ENCODE data around the gene ZFAND3.
A peak's percentile ranks its signal among the peaks of the same experiment; 100 is the strongest.
"Not testable (repeated sequence)": the region's sequence is repeated elsewhere in the genome, so short reads cannot be mapped to it uniquely, and the experiment has no call there.

The ZFAND3 gene

GRCh38 chr6:38103921-38104320 lies 284.4 kb downstream of the ZFAND3 start:
- DNase-seq: no peak

DNA sequence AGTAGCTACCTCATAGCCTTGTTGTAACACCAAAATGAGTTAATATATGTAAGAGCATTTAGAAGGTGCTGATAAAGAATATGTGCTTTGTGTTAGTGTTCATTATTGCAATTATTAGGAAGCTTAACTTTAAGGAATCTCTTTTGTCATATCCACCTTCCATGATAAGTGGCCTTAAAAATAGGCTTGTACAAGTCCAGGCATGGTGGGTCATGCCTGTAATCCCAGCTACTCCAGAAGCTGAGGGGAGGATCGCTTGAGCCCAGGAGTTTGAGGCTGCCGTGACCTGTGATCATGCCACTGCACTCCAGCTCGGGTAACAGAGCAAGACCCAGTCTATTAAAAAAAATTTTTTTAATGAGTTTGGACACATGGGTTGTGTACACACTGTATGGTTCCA lies 285.5 kb downstream of the ZFAND3 start:
- no peak for DNase-seq

DNA sequence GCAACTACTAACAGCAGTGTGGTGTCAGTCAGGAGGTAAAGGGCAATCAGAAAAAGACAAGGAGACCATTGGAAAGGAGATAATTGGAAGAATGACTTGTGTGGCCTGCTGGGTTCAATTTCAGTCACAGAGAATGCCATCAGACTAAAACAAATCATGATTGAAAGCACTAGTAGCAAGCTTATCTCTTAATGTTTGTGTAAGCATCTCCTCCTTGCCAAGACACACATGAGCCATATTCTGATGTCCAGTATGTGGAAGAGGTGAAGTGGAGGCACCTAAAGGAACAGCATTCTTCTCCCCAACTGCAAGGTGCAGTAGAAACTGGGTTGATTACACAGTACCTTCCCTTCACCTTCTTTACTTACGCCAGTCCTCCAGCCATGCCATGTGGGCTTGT lies 287.5 kb downstream of the ZFAND3 start:
- no peak for DNase-seq

DNA sequence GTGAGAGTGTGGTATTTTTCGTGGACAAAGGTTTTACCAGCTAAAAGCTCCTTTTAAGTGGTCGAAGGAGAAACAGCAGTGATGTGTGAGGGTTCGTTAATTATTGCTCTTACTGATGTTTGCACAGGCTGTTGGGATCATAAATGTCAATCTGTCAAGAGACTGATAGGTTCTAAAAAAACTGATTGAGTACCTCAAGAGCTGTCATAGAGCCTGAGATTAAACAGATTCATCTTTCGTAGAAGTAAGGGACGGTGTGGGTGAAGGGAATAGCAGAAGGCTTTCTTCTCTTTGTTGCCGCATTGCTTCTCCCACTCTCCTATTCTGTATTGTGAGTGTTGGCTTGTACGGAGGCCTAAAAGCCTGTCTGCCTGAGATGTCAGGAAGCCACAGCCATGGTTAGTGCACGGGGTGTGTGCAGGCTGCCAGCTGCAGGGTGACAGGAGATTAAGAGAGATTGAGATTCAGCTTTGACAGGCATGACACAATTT lies 291.0 kb downstream of the ZFAND3 start:
- DNase-seq: no peak

- no peak for DNase-seq
Observed at GRCh38 chr6:38112181-38112580, 292.7 kb downstream of the ZFAND3 start.

DNA sequence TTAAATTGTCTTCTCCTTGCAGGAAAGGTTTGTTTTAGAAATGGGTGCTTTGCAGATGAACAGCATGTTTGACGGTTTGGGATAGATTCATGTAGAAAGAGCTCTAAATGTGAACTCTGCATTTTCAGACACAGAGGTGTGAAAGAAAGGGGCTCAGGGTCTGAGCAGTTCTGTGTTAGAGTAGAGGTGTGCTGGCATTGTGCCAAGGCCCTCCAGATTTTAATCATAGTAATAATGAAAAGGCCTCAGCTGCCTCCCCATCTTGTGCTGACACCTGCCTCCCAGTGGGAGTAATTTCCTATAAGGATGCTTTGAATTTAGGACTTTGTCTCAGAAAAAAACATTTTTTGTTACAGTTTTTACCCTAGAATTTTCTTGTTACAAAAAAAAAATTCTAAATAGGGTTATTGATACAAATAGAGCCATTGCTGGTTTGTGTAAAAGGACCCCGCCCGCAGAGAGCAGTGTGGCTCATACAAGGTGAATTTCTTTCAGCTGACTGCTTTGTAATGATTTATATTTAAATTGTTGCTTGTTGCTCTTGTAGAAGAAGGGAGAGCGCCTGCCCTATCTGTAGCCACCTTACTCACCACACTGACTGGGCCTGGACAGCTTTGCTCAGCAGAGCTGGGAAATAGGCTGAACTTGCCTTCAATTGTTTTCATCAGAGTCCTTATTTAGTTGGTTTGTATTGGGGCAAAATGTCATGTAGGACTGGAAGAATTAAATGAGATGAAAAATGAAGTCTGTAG lies 294.5 kb downstream of the ZFAND3 start:
- DNase-seq: peak; percentile 4

- no peak for DNase-seq
Observed at GRCh38 chr6:38114976-38115625, 295.6 kb downstream of the ZFAND3 start.

- no peak for DNase-seq
Observed at GRCh38 chr6:38115626-38116008, 296.1 kb downstream of the ZFAND3 start.

GRCh38 chr6:38116248-38116647 lies 296.7 kb downstream of the ZFAND3 start:
- no peak for DNase-seq

DNA sequence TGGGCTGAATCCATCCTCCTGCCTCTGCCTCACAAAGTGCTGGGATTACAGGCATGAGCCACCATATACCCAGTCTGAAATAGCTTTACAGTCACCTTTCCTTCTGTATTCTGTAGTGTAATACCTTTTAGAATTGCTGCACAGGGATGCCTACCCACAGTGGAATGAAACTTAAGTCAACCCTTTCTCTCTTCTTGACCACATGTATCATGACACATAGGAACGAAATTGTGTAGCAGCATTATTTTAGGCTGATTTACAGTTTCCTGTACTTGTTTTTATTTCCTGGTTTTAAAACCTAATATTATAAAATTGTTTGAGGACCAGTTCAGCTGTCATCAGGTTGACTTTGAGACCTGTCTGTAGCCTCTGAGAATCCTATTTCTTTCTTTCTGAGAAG lies 297.8 kb downstream of the ZFAND3 start:
- DNase-seq: no peak

DNA sequence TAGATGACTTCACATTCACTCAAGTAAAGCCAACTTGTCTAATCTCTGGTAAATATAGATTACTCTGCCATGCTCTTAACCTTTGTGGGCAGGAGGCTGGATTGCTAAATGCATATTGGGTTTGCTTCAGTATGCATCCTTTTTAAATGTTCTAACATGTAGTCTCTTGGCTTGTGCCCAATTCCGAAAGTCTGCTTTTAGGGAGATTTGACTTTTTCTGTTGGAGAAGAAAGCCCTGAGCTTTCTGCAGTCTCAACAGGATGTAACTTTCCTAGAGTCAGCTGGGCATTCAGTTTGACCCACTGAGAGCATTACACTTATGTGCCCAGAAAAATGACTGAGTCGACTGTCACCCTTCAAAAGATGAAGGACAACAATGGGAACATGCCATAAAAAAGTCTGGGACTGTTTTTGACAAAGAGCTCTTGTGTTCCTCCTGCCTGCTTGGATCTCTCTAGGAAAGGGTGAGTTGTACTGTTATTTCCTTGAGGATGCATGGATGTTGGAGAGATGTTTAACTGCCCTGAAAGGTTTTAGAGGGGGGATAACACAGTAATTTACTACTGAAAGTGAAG lies 299.4 kb downstream of the ZFAND3 start:
- DNase-seq: no peak

GRCh38 chr6:38119516-38119915 lies 300.0 kb downstream of the ZFAND3 start:
- DNase-seq: no peak

DNA sequence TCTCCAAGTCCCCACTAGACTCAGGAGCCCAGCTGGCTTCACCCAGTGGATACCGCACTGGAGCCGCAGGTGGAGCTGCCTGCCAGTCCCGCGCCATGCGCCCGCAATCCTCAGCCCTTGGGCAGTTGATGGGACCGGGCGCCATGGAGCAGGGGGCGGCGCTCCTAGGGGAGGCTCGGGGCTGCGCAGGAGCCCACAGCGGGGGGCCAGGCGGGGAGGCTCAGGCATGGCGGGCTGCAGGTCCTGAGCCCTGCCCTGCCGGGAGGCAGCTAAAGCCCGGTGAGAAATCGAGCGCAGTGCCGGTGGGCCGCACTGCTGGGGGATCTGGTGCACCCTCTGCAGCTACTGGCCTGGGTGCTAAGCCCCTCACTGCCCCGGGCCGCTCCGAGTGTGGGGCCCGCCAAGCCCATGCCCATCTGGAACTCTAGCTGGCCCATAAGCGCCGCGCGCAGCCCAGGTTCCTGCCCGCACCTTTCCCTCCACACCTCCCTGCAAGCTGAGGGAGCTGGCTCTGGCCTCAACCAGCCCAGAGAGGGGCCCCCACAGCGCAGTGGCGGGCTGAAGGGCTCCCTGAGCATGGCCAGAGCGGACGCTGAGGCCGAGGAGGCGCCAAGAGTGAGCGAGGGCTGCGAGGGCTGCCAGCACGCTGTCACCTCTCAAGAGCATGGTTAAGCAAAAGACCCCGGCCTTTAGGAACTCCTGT lies 304.8 kb downstream of the ZFAND3 start:
- DNase-seq: not testable (repeated sequence)

DNA sequence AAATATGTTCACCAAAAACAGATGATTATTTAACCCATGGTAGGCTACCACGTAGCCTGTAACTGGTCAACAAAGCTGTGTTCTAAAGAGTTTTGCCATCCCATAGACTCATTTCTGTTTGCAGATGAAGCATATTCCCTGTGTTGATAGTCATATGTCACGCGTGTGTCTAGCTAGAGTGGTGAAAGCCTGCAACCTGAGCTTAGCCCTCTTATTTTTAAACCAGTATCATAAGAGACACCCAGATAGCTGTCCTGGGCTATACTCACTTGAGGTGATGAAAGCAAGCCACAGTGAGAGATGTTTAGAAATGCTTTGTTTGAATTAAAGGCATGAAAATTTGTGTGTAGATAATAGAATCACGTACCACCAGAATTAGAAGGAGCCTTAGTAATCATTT lies 307.8 kb downstream of the ZFAND3 start:
- no peak for DNase-seq

GRCh38 chr6:38131527-38131965 lies 312.0 kb downstream of the ZFAND3 start:
- DNase-seq: no peak

- no peak for DNase-seq
Observed at GRCh38 chr6:38133932-38134703, 314.6 kb downstream of the ZFAND3 start.

DNA sequence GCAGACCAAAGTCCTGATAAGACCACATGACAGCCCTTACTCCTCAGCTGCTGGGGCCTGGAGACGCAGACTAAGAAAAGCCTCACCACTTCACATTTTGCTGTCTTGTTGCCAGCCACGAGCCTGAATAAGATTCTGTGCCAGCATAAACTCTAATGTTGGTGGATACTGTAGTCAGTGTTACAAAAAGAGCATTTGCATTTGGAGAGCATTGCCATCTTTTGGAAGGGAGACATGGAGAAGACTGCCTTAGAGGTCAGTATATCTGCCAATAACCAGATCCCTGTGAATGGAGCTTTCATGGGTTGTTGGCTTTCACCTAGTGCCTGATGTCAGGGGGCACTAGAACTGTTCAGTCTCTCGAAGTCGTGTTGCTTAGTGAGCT lies 315.2 kb downstream of the ZFAND3 start:
- DNase-seq: no peak

DNA sequence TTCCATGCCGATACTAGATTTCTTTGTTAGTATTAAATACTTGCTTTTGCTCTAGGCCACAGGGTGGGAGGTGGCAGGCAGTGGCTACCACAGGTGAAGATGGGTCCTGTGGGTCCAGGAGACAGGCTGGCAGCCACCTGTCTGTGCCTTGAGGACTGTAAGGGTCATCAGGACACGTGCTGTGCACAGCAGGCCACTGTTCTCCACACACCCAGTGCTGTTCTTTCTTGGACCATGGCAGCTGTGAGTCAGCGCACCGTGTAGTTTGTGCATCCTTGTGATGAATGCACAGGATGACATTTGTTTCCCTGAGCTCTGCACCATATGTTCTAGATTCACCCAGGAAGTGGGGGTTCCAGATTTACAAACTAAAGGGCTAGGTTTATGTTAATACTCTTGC lies 317.0 kb downstream of the ZFAND3 start:
- no peak for DNase-seq

DNA sequence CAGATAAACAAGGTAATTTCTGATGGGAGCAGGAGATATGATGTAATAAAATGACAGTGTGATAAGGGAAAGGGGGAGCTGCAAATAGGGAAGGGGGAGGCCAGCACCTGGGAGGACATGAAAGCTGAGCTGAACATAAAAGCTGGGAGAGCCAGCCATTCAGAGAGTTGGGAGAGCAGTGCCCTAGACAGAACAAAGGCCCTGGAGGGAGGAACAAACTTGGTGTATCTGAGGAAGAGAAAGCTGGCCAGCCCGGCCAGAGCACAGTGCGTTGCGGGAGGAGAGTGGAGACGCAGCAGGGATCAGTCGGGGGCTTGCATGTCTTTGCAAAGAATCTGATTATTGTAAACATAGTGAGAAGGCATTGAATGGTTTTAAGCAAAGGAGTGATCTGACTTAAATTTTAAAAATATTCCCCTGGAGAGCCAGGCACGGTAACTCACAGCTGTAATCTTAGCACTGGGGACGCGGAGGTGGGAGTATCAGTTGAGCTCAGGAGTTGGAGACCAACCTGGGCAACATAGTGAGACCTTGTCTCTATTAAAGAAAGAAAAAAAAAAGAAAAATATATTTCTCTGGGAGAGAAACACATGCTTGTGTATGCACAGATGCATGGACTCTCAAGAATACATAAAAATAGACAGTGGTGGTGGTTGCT lies 318.2 kb downstream of the ZFAND3 start:
- DNase-seq: no peak

GRCh38 chr6:38138374-38138773 lies 318.8 kb downstream of the ZFAND3 start:
- no peak for DNase-seq

- DNase-seq: no peak
Observed at GRCh38 chr6:38141085-38141484, 321.6 kb downstream of the ZFAND3 start.

GRCh38 chr6:38141716-38142115 lies 322.2 kb downstream of the ZFAND3 start:
- DNase-seq: no peak
